Measurements from ENCODE around the gene MIER1.
A peak's percentile ranks its signal among the peaks of the same experiment; 100 is the strongest.

Gene MIER1

DNA sequence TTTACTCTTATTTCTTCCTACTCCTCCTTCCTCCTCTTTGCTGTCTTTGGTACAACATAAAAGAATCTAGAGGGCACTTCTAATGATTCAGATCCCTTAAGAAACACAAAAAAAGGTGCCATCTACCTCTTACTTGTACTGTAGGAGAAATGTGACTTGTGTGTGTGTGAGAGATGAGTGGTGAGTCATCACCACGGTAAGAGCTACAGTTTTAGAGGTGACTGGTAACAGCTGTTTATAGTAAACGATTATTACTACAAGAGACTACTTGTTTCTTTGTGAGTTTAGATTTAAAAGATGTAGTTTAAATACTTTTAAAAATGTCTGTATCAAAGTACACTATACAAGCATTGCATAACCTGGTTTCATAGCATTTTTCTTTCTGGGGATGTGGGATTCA lies 88.8 kb downstream of the MIER1 start:
- no peak overlapping the region for H3K4ac ChIP-seq (ENCODE audit: low read depth in 1 of 2, low read length in 2 of 2)
- WGBS, result 0% methylated on average over 1 of the region's 2 CpGs
- no peak overlapping the region for H4K91ac ChIP-seq (ENCODE audit: low read length)
- H3K79me1 ChIP-seq (replicated peaks; ENCODE audit: low read length, poor library complexity, severe bottlenecking), result peaks cover 10% of the 10 kb centered on the region
- no peak overlapping the region for H2BK5ac ChIP-seq (ENCODE audit: low read depth, low read length, poor library complexity, severe bottlenecking)
- H3K4me3 ChIP-seq (ENCODE audit: insufficient read depth in 1 of 2, low read depth in 1 of 2, low read length in 2 of 2), result no peak overlapping the region
- no peak overlapping the region for H2BK15ac ChIP-seq (ENCODE audit: low read depth, poor library complexity, severe bottlenecking)
- H2AK5ac ChIP-seq (ENCODE audit: low read length, severe bottlenecking), result no peak overlapping the region
- no peaks in the 10 kb centered on the region for H3K27me3 ChIP-seq (ENCODE audit: control insufficient read depth in 1 of 2, insufficient read depth in 1 of 2, low read length in 2 of 2)
- no peak overlapping the region for H3K14ac ChIP-seq (ENCODE audit: low read length in 2 of 2)
- H3K9me3 ChIP-seq (ENCODE audit: control insufficient read depth, low read length), result no peaks in the 10 kb centered on the region
- H3K9ac ChIP-seq (ENCODE audit: low read length), result no peak overlapping the region
- no peak overlapping the region for H3K23ac ChIP-seq (ENCODE audit: low read length in 2 of 2)
- DNase-seq, result peak; percentile 84
- no peak overlapping the region for H3K4me2 ChIP-seq (ENCODE audit: low read length, poor library complexity, severe bottlenecking)
- no peaks in the 10 kb centered on the region for H3K4me1 ChIP-seq (ENCODE audit: control insufficient read depth, insufficient read depth, low read depth, low read length)
- no peak overlapping the region for H3K27ac ChIP-seq (ENCODE audit: low read length, poor library complexity, severe bottlenecking)
- H3K36me3 ChIP-seq (ENCODE audit: control insufficient read depth in 1 of 2, insufficient read depth in 2 of 2, low read depth in 1 of 2, low read length in 2 of 2), result peaks cover 3 to 26% of the 10 kb centered on the region in 2 experiments
- no peak overlapping the region for H4K8ac ChIP-seq (ENCODE audit: low read length)
- no peak overlapping the region for H2AFZ ChIP-seq (ENCODE audit: low read depth, low read length)
- no peak overlapping the region for H3K18ac ChIP-seq (ENCODE audit: low read depth in 1 of 2, low read length in 2 of 2)
- H2BK12ac ChIP-seq (ENCODE audit: low read length in 2 of 2), result no peak overlapping the region
- H2BK120ac ChIP-seq (ENCODE audit: low read depth, low read length), result peak overlapping the region; percentile 34

DNA sequence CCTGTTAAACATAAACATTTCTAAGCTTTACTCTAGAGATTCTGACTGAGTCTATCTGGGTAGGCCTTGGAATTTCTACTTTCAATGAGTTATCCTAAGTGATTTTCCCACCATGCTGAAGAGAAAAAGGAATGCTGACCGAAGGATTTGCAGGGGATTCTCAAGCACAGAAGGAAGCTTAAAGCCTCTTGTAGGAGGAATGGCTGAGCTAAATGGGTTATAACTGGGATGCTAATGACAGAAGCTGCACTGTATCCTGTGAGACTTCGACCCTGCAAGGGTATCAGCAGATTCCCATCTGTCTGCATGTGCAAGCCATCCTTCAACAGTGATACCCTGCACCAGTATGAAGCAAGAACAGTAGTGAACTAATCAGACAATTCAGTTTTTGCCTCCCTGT lies 93.8 kb downstream of the MIER1 start:
- DNase-seq, result peak; percentile 18
- 89% methylated on average over 1 of the region's 2 CpGs for WGBS
- H3K4me3 ChIP-seq (ENCODE audit: insufficient read depth in 1 of 2, low read depth in 1 of 2, low read length in 2 of 2), result no peak overlapping the region

GRCh38 chr1:67019121-67019520 lies 94.3 kb downstream of the MIER1 start:
- H3K4ac ChIP-seq (ENCODE audit: low read depth in 1 of 2, low read length in 2 of 2), result no peak overlapping the region
- no peak overlapping the region for H2AK5ac ChIP-seq (ENCODE audit: low read length, severe bottlenecking)
- 99% methylated on average over 4 of the region's 4 CpGs for WGBS
- H3K27me3 ChIP-seq (ENCODE audit: control insufficient read depth in 1 of 2, insufficient read depth in 1 of 2, low read length in 2 of 2), result no peaks in the 10 kb centered on the region
- no peak overlapping the region for H4K91ac ChIP-seq (ENCODE audit: low read length)
- H2AFZ ChIP-seq (ENCODE audit: low read depth, low read length), result no peak overlapping the region
- H3K4me1 ChIP-seq (ENCODE audit: control insufficient read depth, insufficient read depth, low read depth, low read length), result no peaks in the 10 kb centered on the region
- peak overlapping the region; percentile 71 for H3K27ac ChIP-seq (ENCODE audit: low read length, poor library complexity, severe bottlenecking)
- H3K4me2 ChIP-seq (ENCODE audit: low read length, poor library complexity, severe bottlenecking), result no peak overlapping the region
- H3K4me3 ChIP-seq (ENCODE audit: insufficient read depth in 1 of 2, low read depth in 1 of 2, low read length in 2 of 2), result no peak overlapping the region
- H3K23ac ChIP-seq (ENCODE audit: low read length in 2 of 2), result no peak overlapping the region
- H2BK12ac ChIP-seq (ENCODE audit: low read length in 2 of 2), result no peak overlapping the region
- H4K8ac ChIP-seq (ENCODE audit: low read length), result no peak overlapping the region
- DNase-seq, result no peak
- H3K9ac ChIP-seq (ENCODE audit: low read length), result peak overlapping the region; percentile 57
- no peak overlapping the region for H2BK15ac ChIP-seq (ENCODE audit: low read depth, poor library complexity, severe bottlenecking)
- peaks cover 0 to 20% of the 10 kb centered on the region in 2 experiments for H3K36me3 ChIP-seq (ENCODE audit: control insufficient read depth in 1 of 2, insufficient read depth in 2 of 2, low read depth in 1 of 2, low read length in 2 of 2)
- no peak overlapping the region for H2BK5ac ChIP-seq (ENCODE audit: low read depth, low read length, poor library complexity, severe bottlenecking)
- no peak overlapping the region for H3K14ac ChIP-seq (ENCODE audit: low read length in 2 of 2)
- no peaks in the 10 kb centered on the region for H3K9me3 ChIP-seq (ENCODE audit: control insufficient read depth, low read length)
- no peak overlapping the region for H3K18ac ChIP-seq (ENCODE audit: low read depth in 1 of 2, low read length in 2 of 2)
- no peak overlapping the region for H2BK120ac ChIP-seq (ENCODE audit: low read depth, low read length)
- H3K79me1 ChIP-seq (replicated peaks; ENCODE audit: low read length, poor library complexity, severe bottlenecking), result peaks cover 2% of the 10 kb centered on the region

More for the DNA sequence above, 93.8 kb downstream of the MIER1 start:
- Histone ChIP-seq H3K14ac (ENCODE audit: low read length in 2 of 2) (no peak overlapping the region), H2AFZ (ENCODE audit: low read depth, low read length) (no peak overlapping the region), H3K27me3 (ENCODE audit: control insufficient read depth in 1 of 2, insufficient read depth in 1 of 2, low read length in 2 of 2) (no peaks in the 10 kb centered on the region), H3K4me2 (ENCODE audit: low read length, poor library complexity, severe bottlenecking) (no peak overlapping the region), H2BK120ac (ENCODE audit: low read depth, low read length) (no peak overlapping the region), H3K36me3 (ENCODE audit: control insufficient read depth in 1 of 2, insufficient read depth in 2 of 2, low read depth in 1 of 2, low read length in 2 of 2) (peaks cover 0 to 20% of the 10 kb centered on the region in 2 experiments), H3K9me3 (ENCODE audit: control insufficient read depth, low read length) (no peaks in the 10 kb centered on the region), H2BK5ac (ENCODE audit: low read depth, low read length, poor library complexity, severe bottlenecking) (no peak overlapping the region), H3K9ac (ENCODE audit: low read length) (no peak overlapping the region), H3K4me1 (ENCODE audit: control insufficient read depth, insufficient read depth, low read depth, low read length) (no peaks in the 10 kb centered on the region), H2AK5ac (ENCODE audit: low read length, severe bottlenecking) (no peak overlapping the region), H3K79me1 (replicated peaks; ENCODE audit: low read length, poor library complexity, severe bottlenecking) (peaks cover 2% of the 10 kb centered on the region), H3K18ac (ENCODE audit: low read depth in 1 of 2, low read length in 2 of 2) (peak overlapping the region in 1 of 2 experiments; percentile 39), H2BK15ac (ENCODE audit: low read depth, poor library complexity, severe bottlenecking) (no peak overlapping the region), H2BK12ac (ENCODE audit: low read length in 2 of 2) (no peak overlapping the region), H3K23ac (ENCODE audit: low read length in 2 of 2) (no peak overlapping the region), H4K91ac (ENCODE audit: low read length) (no peak overlapping the region), H3K27ac (ENCODE audit: low read length, poor library complexity, severe bottlenecking) (no peak overlapping the region), H4K8ac (ENCODE audit: low read length) (peak overlapping the region; percentile 42), H3K4ac (ENCODE audit: low read depth in 1 of 2, low read length in 2 of 2) (no peak overlapping the region)

GRCh38 chr1:67019600-67020136 lies 94.9 kb downstream of the MIER1 start:
- Histone ChIP-seq H4K8ac (ENCODE audit: low read length) (no peak overlapping the region), H2AK5ac (ENCODE audit: low read length, severe bottlenecking) (peak overlapping the region; percentile 22), H3K27ac (ENCODE audit: low read length, poor library complexity, severe bottlenecking) (peak overlapping the region; percentile 71), H2BK12ac (ENCODE audit: low read length in 2 of 2) (no peak overlapping the region), H2BK5ac (ENCODE audit: low read depth, low read length, poor library complexity, severe bottlenecking) (no peak overlapping the region), H3K9me3 (ENCODE audit: control insufficient read depth, low read length) (no peaks in the 10 kb centered on the region), H2BK15ac (ENCODE audit: low read depth, poor library complexity, severe bottlenecking) (no peak overlapping the region), H3K4me1 (ENCODE audit: control insufficient read depth, insufficient read depth, low read depth, low read length) (no peaks in the 10 kb centered on the region), H3K79me1 (replicated peaks; ENCODE audit: low read length, poor library complexity, severe bottlenecking) (peaks cover 2% of the 10 kb centered on the region), H2AFZ (ENCODE audit: low read depth, low read length) (no peak overlapping the region), H3K14ac (ENCODE audit: low read length in 2 of 2) (no peak overlapping the region), H3K4me3 (ENCODE audit: insufficient read depth in 1 of 2, low read depth in 1 of 2, low read length in 2 of 2) (no peak overlapping the region), H4K91ac (ENCODE audit: low read length) (no peak overlapping the region), H3K9ac (ENCODE audit: low read length) (peak overlapping the region; percentile 57), H3K36me3 (ENCODE audit: control insufficient read depth in 1 of 2, insufficient read depth in 2 of 2, low read depth in 1 of 2, low read length in 2 of 2) (peaks cover 0 to 20% of the 10 kb centered on the region in 2 experiments), H2BK120ac (ENCODE audit: low read depth, low read length) (no peak overlapping the region), H3K18ac (ENCODE audit: low read depth in 1 of 2, low read length in 2 of 2) (no peak overlapping the region), H3K23ac (ENCODE audit: low read length in 2 of 2) (no peak overlapping the region), H3K27me3 (ENCODE audit: control insufficient read depth in 1 of 2, insufficient read depth in 1 of 2, low read length in 2 of 2) (no peaks in the 10 kb centered on the region), H3K4me2 (ENCODE audit: low read length, poor library complexity, severe bottlenecking) (no peak overlapping the region), H3K4ac (ENCODE audit: low read depth in 1 of 2, low read length in 2 of 2) (peak overlapping the region in 1 of 2 experiments; percentile 41)
- 2% methylated on average over 1 of the region's 1 CpG for WGBS
- DNase-seq, result peak; percentile 54

Measured in mesenchymal stem cell (in vitro differentiated cells and primary cell).